H1 (cell line): ENCODE measurements around the gene GMEB2. TPM values are rescaled to one million over a fixed set of nuclear protein-coding genes. Genes with fewer than 3 reads are reported as not detected.

ENCODE experiments used
- CHD1 ChIP-seq: IDR thresholded peaks from 2 replicates; pipeline ENCODE4 v1.6.1; 2012; ENCODE audit warnings: low read depth, low read length, improper control_type of control experiment
- CTBP2 ChIP-seq: IDR thresholded peaks from 2 replicates; pipeline ENCODE4 v1.7.0; 2011; ENCODE audit warnings: borderline replicate concordance, mild to moderate bottlenecking, moderate library complexity, mixed read lengths, low read length; ENCODE audit not compliant: insufficient read depth, insufficient read length
- KDM4A ChIP-seq: IDR thresholded peaks from one replicate; pipeline ENCODE4 v1.7.1; 2012; ENCODE audit warnings: low read depth, mild to moderate bottlenecking, moderate library complexity, low read length, inconsistent platforms; ENCODE audit not compliant: severe bottlenecking
- RXRA ChIP-seq: IDR thresholded peaks from 2 replicates; pipeline ENCODE4 v1.6.1; 2011; ENCODE audit warnings: low read depth, mild to moderate bottlenecking, low read length, moderate library complexity; ENCODE audit not compliant: insufficient read depth
- SIRT6 ChIP-seq: IDR thresholded peaks from one replicate; pipeline ENCODE4 v1.7.1; 2012; ENCODE audit warnings: low read length, inconsistent platforms
- TAF1 ChIP-seq: IDR thresholded peaks from 2 replicates; pipeline ENCODE4 v1.6.1; 2011; ENCODE audit warnings: mild to moderate bottlenecking, low read depth, low read length
- TCF12 ChIP-seq: IDR thresholded peaks from 2 replicates; pipeline ENCODE4 v1.6.1; 2011; ENCODE audit warnings: low read depth, mild to moderate bottlenecking, low read length
- polyA plus RNA-seq, 7 experiments: library from polyadenylated mRNA; depleted of rRNA in 3 of 7; stranded (reverse) in 5 of 7; unstranded in 2 of 7; fragments of >200 nt in 5 of 7; fragments of 200-250 nt in 2 of 7; gene quantifications; 1 replicate in 5 of 7; 2 replicates in 1 of 7; 4 replicates in 1 of 7; pipeline versions ENCODE4 v1.2.1 to v1.2.3, GENCODE V29; 2011 to 2013; ENCODE audit warnings: missing spikeins in 2 of 7, mixed read lengths in 2 of 7
- total RNA-seq: library from RNA; stranded (reverse); fragmentation: NEBNext Ultra II Directional; extraction: Animal tissue kit (Norgen Biotek cat#: 25700); gene quantifications from 2 replicates; pipeline ENCODE4 v1.2.1, GENCODE V29; 2021
- TF ChIP-seq, protein P1 (sequence below): fragments of 300-600 bp; sonication (generic); IDR thresholded peaks from 2 replicates; pipeline ENCODE4 v1.7.1; 2012; ENCODE audit warnings: low read length, moderate library complexity, mild to moderate bottlenecking, inconsistent platforms; ENCODE audit not compliant: insufficient replicate concordance

The GMEB2 gene
- total and polyA plus RNA-seq, 2 of the 8 experiments (the other 6 are each of a cell fraction or from before 2014, with no cell fraction given): 12.9 to 14.2 TPM

DNA sequence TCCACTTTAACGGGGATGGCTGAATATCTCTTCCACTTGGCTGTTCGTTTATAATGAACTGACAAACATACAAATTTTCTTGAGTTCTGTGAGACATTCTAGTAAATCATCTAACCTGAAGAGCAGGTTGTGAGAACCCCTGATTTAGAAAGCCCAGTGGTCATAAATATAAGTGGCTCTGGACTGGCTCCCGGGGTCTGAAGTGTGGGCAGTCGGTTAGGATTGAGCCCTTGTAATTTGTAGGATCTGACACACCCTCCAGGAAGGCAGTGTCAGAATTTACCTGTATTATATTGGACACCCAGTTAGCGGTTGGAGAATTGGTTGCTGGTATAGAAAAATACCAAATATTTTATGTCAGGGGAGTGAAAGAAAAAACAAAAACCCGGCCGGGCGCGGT is 6.8 kb upstream of the GMEB2 start (continued):
- TF ChIP-seq, protein P1, sequence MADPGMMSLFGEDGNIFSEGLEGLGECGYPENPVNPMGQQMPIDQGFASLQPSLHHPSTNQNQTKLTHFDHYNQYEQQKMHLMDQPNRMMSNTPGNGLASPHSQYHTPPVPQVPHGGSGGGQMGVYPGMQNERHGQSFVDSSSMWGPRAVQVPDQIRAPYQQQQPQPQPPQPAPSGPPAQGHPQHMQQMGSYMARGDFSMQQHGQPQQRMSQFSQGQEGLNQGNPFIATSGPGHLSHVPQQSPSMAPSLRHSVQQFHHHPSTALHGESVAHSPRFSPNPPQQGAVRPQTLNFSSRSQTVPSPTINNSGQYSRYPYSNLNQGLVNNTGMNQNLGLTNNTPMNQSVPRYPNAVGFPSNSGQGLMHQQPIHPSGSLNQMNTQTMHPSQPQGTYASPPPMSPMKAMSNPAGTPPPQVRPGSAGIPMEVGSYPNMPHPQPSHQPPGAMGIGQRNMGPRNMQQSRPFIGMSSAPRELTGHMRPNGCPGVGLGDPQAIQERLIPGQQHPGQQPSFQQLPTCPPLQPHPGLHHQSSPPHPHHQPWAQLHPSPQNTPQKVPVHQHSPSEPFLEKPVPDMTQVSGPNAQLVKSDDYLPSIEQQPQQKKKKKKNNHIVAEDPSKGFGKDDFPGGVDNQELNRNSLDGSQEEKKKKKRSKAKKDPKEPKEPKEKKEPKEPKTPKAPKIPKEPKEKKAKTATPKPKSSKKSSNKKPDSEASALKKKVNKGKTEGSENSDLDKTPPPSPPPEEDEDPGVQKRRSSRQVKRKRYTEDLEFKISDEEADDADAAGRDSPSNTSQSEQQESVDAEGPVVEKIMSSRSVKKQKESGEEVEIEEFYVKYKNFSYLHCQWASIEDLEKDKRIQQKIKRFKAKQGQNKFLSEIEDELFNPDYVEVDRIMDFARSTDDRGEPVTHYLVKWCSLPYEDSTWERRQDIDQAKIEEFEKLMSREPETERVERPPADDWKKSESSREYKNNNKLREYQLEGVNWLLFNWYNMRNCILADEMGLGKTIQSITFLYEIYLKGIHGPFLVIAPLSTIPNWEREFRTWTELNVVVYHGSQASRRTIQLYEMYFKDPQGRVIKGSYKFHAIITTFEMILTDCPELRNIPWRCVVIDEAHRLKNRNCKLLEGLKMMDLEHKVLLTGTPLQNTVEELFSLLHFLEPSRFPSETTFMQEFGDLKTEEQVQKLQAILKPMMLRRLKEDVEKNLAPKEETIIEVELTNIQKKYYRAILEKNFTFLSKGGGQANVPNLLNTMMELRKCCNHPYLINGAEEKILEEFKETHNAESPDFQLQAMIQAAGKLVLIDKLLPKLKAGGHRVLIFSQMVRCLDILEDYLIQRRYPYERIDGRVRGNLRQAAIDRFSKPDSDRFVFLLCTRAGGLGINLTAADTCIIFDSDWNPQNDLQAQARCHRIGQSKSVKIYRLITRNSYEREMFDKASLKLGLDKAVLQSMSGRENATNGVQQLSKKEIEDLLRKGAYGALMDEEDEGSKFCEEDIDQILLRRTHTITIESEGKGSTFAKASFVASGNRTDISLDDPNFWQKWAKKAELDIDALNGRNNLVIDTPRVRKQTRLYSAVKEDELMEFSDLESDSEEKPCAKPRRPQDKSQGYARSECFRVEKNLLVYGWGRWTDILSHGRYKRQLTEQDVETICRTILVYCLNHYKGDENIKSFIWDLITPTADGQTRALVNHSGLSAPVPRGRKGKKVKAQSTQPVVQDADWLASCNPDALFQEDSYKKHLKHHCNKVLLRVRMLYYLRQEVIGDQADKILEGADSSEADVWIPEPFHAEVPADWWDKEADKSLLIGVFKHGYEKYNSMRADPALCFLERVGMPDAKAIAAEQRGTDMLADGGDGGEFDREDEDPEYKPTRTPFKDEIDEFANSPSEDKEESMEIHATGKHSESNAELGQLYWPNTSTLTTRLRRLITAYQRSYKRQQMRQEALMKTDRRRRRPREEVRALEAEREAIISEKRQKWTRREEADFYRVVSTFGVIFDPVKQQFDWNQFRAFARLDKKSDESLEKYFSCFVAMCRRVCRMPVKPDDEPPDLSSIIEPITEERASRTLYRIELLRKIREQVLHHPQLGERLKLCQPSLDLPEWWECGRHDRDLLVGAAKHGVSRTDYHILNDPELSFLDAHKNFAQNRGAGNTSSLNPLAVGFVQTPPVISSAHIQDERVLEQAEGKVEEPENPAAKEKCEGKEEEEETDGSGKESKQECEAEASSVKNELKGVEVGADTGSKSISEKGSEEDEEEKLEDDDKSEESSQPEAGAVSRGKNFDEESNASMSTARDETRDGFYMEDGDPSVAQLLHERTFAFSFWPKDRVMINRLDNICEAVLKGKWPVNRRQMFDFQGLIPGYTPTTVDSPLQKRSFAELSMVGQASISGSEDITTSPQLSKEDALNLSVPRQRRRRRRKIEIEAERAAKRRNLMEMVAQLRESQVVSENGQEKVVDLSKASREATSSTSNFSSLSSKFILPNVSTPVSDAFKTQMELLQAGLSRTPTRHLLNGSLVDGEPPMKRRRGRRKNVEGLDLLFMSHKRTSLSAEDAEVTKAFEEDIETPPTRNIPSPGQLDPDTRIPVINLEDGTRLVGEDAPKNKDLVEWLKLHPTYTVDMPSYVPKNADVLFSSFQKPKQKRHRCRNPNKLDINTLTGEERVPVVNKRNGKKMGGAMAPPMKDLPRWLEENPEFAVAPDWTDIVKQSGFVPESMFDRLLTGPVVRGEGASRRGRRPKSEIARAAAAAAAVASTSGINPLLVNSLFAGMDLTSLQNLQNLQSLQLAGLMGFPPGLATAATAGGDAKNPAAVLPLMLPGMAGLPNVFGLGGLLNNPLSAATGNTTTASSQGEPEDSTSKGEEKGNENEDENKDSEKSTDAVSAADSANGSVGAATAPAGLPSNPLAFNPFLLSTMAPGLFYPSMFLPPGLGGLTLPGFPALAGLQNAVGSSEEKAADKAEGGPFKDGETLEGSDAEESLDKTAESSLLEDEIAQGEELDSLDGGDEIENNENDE: no peak
- TF ChIP-seq CTBP2: no peak
- no peak for TF ChIP-seq RXRA
- no peak for TF ChIP-seq TAF1
- no peak for TF ChIP-seq SIRT6
- no peak for TF ChIP-seq KDM4A
- TF ChIP-seq TCF12: no peak
- TF ChIP-seq CHD1: no peak
- TF ChIP-seq, all 59 proteins: peak for 0
